SU-DHL-6 (cell line): ENCODE data around the gene GANC.

Experiments used
- H2AFZ ChIP-seq: fragments of 200-600 bp; sonication (generic); 2 replicates; pipeline ENCODE4 v1.6.1; 2014; ENCODE audit warnings: low read depth, mild to moderate bottlenecking, moderate library complexity, mixed read lengths, antibody characterized with exemption, low read length; ENCODE audit not compliant: severe bottlenecking
- H3F3A ChIP-seq: fragments of 200-600 bp; shearing (Covaris generic); 2 replicates; pipeline ENCODE4 v1.6.0; 2016; ENCODE audit warnings: antibody characterized with exemption, mild to moderate bottlenecking; ENCODE audit not compliant: insufficient read depth
- H3K27ac ChIP-seq: fragments of 200-600 bp; sonication (generic); 2 replicates; pipeline ENCODE4 v1.5.1; 2016; ENCODE audit warnings: low read depth, mild to moderate bottlenecking, low read length, moderate library complexity, mixed read lengths
- H3K27me3 ChIP-seq: fragments of 200-600 bp; sonication (generic), shearing (Covaris generic); 2 replicates; pipeline ENCODE4 v1.6.0; 2014; ENCODE audit warnings: mild to moderate bottlenecking, low read length
- H3K36me3 ChIP-seq: fragments of 200-600 bp; sonication (generic); 2 replicates; pipeline ENCODE4 v1.6.1; 2014; ENCODE audit warnings: mild to moderate bottlenecking, low read length, mixed read lengths
- H3K4me2 ChIP-seq: fragments of 300-600, 200-600 bp; shearing (Covaris generic), sonication (generic); 2 replicates; pipeline ENCODE4 v1.6.0; 2014; ENCODE audit warnings: low read length, low read depth, mild to moderate bottlenecking; ENCODE audit not compliant: poor library complexity, severe bottlenecking
- H3K4me3 ChIP-seq: fragments of 200-600 bp; sonication (generic); 2 replicates; pipeline ENCODE4 v1.5.1; 2014; ENCODE audit warnings: antibody characterized with exemption, low read length, mild to moderate bottlenecking, mixed read lengths; ENCODE audit not compliant: insufficient read depth, poor library complexity, severe bottlenecking
- H3K79me2 ChIP-seq: fragments of 200-600 bp; sonication (generic); 2 replicates; pipeline ENCODE4 v1.6.1; 2014; ENCODE audit warnings: mild to moderate bottlenecking, low read length, moderate library complexity; ENCODE audit not compliant: insufficient read depth
- H3K9ac ChIP-seq: fragments of 200-600 bp; sonication (generic); 2 replicates; pipeline ENCODE4 v1.7.0; 2014; ENCODE audit warnings: mild to moderate bottlenecking, low read length
- H3K9me2 ChIP-seq: fragments of 200-600 bp; sonication (generic); replicated peaks from 2 replicates; pipeline ENCODE4 v1.6.1; 2014; ENCODE audit warnings: low read length; ENCODE audit not compliant: insufficient read depth
- H3K9me3 ChIP-seq: fragments of 200-600 bp; sonication (generic); 2 replicates; pipeline ENCODE4 v1.6.1; 2014; ENCODE audit warnings: low read length, mixed read lengths; ENCODE audit not compliant: insufficient read depth
- H4K20me1 ChIP-seq: fragments of 200-600 bp; sonication (generic); 2 replicates; pipeline ENCODE4 v1.6.1; 2014; ENCODE audit warnings: low read depth, mild to moderate bottlenecking, antibody characterized with exemption, low read length, moderate library complexity, mixed read lengths
- EZH2phosphoT487 ChIP-seq: fragments of 200-600 bp; sonication (generic), shearing (Covaris generic); conservative IDR thresholded peaks from 2 replicates; pipeline ENCODE4 v1.6.1; 2018; ENCODE audit warnings: mild to moderate bottlenecking, antibody characterized with exemption, low read length, moderate library complexity, mixed read lengths
- TF ChIP-seq, protein P1 (sequence below): fragments of 200-600 bp; sonication (generic); IDR thresholded peaks from one replicate; pipeline ENCODE4 v1.5.1; 2017; ENCODE audit warnings: antibody characterized with exemption, mild to moderate bottlenecking, low read length, moderate library complexity; ENCODE audit not compliant: insufficient read depth, poor library complexity, severe bottlenecking

GANC gene

DNA sequence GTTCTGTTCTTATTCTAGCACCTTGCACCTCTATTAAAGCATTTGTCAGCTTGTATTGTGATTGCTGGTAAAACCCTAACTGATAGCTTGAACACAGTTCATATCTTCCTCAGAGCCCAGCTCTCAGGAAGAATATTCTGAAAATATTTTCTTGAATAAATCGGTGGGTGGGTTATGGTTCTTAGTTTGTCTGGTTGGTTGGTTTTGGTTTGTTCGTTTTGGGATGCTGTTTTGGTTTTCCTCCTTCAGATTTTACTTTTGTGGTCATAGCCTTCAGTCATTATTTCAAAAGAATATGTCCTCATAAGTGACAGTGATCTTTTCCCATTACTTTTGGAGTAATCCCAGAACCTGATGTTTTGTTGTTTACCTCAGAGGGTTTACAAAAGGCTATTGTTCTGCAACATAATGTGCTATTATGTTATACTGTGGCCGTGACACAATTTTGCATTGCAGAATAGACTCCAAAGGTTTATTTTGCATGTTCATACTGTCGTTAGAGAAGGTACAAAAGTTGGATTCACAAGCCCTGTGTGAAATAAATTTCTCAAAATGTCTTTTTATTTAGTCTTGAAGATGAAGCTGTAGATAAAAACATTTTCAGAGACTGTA, 2.9 kb downstream of the GANC start:
- no peak overlapping the region for H3K9ac ChIP-seq
- H3K4me2 ChIP-seq = peak overlapping the region; percentile 90
- no peaks in the 10 kb centered on the region for H3K27me3 ChIP-seq
- H3K79me2 ChIP-seq = peaks cover 26% of the 10 kb centered on the region
- 0 out of 2 replicates have a peak, but pooled peaks cover 9% of the 10 kb centered on the region for H3F3A ChIP-seq
- no peak for TF ChIP-seq EZH2phosphoT487
- TF ChIP-seq, protein P1, sequence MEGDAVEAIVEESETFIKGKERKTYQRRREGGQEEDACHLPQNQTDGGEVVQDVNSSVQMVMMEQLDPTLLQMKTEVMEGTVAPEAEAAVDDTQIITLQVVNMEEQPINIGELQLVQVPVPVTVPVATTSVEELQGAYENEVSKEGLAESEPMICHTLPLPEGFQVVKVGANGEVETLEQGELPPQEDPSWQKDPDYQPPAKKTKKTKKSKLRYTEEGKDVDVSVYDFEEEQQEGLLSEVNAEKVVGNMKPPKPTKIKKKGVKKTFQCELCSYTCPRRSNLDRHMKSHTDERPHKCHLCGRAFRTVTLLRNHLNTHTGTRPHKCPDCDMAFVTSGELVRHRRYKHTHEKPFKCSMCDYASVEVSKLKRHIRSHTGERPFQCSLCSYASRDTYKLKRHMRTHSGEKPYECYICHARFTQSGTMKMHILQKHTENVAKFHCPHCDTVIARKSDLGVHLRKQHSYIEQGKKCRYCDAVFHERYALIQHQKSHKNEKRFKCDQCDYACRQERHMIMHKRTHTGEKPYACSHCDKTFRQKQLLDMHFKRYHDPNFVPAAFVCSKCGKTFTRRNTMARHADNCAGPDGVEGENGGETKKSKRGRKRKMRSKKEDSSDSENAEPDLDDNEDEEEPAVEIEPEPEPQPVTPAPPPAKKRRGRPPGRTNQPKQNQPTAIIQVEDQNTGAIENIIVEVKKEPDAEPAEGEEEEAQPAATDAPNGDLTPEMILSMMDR = no peak
- no peak overlapping the region for H2AFZ ChIP-seq
- H3K4me3 ChIP-seq = no peak overlapping the region
- H4K20me1 ChIP-seq = 0 out of 2 replicates have a peak, but pooled peaks cover 5% of the 10 kb centered on the region
- H3K36me3 ChIP-seq = peaks cover 5% of the 10 kb centered on the region; the same call in 1 of the 2 replicates
- no peaks in the 10 kb centered on the region for H3K9me2 ChIP-seq
- no peak overlapping the region for H3K27ac ChIP-seq
- H3K9me3 ChIP-seq = no peaks in the 10 kb centered on the region

DNA sequence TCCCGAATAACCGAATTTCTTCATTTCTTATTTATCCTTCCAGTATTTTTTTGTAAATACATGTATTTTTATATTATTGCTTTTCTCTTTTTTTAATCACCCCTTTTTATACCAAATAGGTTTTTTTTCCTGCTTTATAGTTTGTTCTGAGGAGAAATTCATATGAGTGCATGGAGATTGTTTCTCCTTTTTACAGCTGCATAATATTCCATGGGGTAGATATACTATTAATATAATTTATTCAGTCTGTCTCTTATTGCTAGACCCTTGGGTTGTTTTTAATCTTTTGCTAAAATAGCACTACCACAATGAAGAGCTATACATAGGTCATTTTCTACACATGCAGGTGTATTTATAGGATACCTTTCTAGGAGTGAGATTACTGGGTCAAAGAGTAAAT, 3.8 kb downstream of the GANC start:
- Histone ChIP-seq H3K9me2 (no peaks in the 10 kb centered on the region), H3F3A (0 out of 2 replicates have a peak, but pooled peaks cover 9% of the 10 kb centered on the region), H3K27me3 (no peaks in the 10 kb centered on the region), H3K27ac (no peak overlapping the region), H3K79me2 (peaks cover 17% of the 10 kb centered on the region), H3K4me2 (no peak overlapping the region), H3K36me3 (peaks cover 5% of the 10 kb centered on the region; the same call in 1 of the 2 replicates), H3K9ac (no peak overlapping the region), H3K4me3 (no peak overlapping the region), H4K20me1 (no peaks in the 10 kb centered on the region), H2AFZ (no peak overlapping the region), H3K9me3 (no peaks in the 10 kb centered on the region)
- TF ChIP-seq, protein P1 = no peak
- TF ChIP-seq EZH2phosphoT487 = no peak

DNA sequence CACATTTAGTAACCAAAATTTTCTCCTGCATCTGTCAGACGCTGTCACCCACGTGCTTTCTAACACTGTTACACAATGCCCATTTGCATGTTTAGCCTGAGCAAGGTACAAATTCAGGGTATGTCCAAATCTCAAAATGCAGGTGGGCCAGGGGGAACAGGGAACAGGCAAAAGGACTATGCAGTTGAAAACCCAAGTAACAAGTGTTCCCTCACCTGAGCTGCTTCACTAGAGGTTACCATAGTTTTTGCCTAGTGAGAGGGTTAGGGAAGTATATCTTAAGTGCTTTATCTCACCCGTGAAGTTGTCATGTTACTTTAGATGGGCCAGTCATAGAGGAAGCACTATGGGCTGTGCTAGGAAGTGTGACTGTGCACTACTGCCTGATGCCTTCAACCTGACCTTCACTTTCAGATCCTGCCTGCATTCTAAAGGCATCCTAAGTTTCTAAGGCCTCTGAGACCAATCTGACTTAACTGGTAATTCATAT, 6.3 kb downstream of the GANC start:
- Histone ChIP-seq H3K9me3 (no peaks in the 10 kb centered on the region), H3K9me2 (no peaks in the 10 kb centered on the region), H3K79me2 (no peaks in the 10 kb centered on the region), H2AFZ (no peak overlapping the region), H3K9ac (no peak overlapping the region), H4K20me1 (no peaks in the 10 kb centered on the region), H3K27me3 (no peaks in the 10 kb centered on the region), H3F3A (0 out of 2 replicates have a peak, but pooled peaks cover 9% of the 10 kb centered on the region), H3K4me3 (no peak overlapping the region), H3K4me2 (no peak overlapping the region), H3K27ac (no peak overlapping the region), H3K36me3 (peaks cover 5% of the 10 kb centered on the region; the same call in 1 of the 2 replicates)
- no peak for TF ChIP-seq EZH2phosphoT487
- TF ChIP-seq, protein P1 = no peak
